ENCODE results near the gene BMI1. TPM values are rescaled to one million over a fixed set of nuclear protein-coding genes. Genes with fewer than 3 reads are reported as not detected.

The BMI1 gene
- total RNA-seq, 4 donors from 2014 or later, result 16.7 to 37.6 (median 28.3) TPM

DNA sequence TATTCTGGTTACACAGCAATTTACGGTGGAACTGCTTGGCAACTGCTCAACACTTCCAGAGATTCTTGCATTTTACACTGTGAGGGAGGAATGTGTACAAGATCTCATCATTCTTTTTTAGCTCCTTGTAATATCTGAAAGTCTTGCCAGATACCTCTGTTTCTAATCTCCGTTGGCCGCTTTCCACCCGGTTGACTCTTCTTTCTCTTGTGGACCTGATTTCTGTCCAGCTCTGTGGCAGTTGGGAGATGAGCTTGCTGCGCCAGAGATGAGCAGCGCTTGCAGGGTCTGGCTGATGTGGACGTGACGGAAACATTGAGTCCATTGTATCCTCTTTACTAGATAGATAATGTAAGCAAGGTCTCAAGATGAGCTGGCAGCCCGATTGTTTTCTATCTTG lies 52.0 kb downstream of the BMI1 start:
- no peak for DNase-seq (ENCODE audit: low spot score in 2 of 2)
- no peak overlapping the region for H3K4me3 ChIP-seq (ENCODE audit: low read depth, poor library complexity, severe bottlenecking)
- TF ChIP-seq CTCF (IDR thresholded peaks at IDR 0.05) (no peak), POLR2A (IDR thresholded peaks at IDR 0.05) (no peak)
- intact Hi-C loops (cut with DNase I; ENCODE audit: low total_unique reads), result no loop called here
- 62 to 63% methylated on average over 9 of the region's 9 CpGs for WGBS, 2 donors

- intact Hi-C loops (cut with DNase I; ENCODE audit: low total_unique reads), result no loop called here
- H3K4me3 ChIP-seq (ENCODE audit: low read depth, poor library complexity, severe bottlenecking), result no peak overlapping the region
- 82 to 89% methylated on average over 3 of the region's 3 CpGs for WGBS, 2 donors
These were observed 53.7 kb downstream of the BMI1 start for GRCh38 chr10:22374489-22375126.

GRCh38 chr10:22379059-22379458 lies 58.2 kb downstream of the BMI1 start:
- intact Hi-C loops (cut with DNase I; ENCODE audit: low total_unique reads), result no loop called here
- no peak for DNase-seq (ENCODE audit: low spot score in 2 of 2)
- no peak for TF ChIP-seq POLR2A (IDR thresholded peaks at IDR 0.05)
- no peak for TF ChIP-seq CTCF (IDR thresholded peaks at IDR 0.05)
- H3K4me3 ChIP-seq (ENCODE audit: low read depth, poor library complexity, severe bottlenecking), result no peak overlapping the region
- WGBS, 2 donors, result 75 to 81% methylated on average over 3 of the region's 3 CpGs

More at GRCh38 chr10:22374489-22375126, 53.7 kb downstream of the BMI1 start:
- no peak for DNase-seq (ENCODE audit: low spot score in 2 of 2)
- no peak for TF ChIP-seq CTCF (IDR thresholded peaks at IDR 0.05)
- no peak for TF ChIP-seq POLR2A (IDR thresholded peaks at IDR 0.05)

Other genes starting within 250 kb of the BMI1 start
- gene EBLN1, start 103.1 kb upstream of the BMI1 start, total RNA-seq, result not detected
- gene COMMD3, start 4.7 kb upstream of the BMI1 start, total RNA-seq, result 100 to 1,000 TPM in 1 of 4 donors, 10 to 100 TPM in 3; 34.5 to 113 (median 51.9) TPM
- under 1 TPM in 2 of 4 donors, not detected in 2; 0.64 to 0.75 TPM for gene SPAG6, start 24.4 kb downstream of the BMI1 start, total RNA-seq